Ascending aorta (tissue), 2 donors: ENCODE data around the gene VWC2. TPM values are rescaled to one million over a fixed set of nuclear protein-coding genes. Genes with fewer than 3 reads are reported as not detected.

Experiments
- DNase-seq, 2 donors: peaks; one replicate each; pipeline ENCODE4 v3.0.0-alpha.2; 2019; ENCODE audit warnings: low spot score in 2 of 2
- H3K27ac ChIP-seq, 2 donors: fragments of 200-600 bp; sonication (generic); one replicate each; pipeline ENCODE4 v1.5.1; 2016 to 2017; ENCODE audit warnings: mild to moderate bottlenecking in 1 of 2
- H3K27me3 ChIP-seq: fragments of 200-600 bp; sonication (generic); one replicate; pipeline ENCODE4 v1.5.1; 2017
- H3K36me3 ChIP-seq, 2 donors: fragments of 200-600 bp; sonication (generic); one replicate each; pipeline ENCODE4 v1.5.1; 2016
- H3K4me1 ChIP-seq, 2 donors: fragments of 200-600 bp; sonication (generic); one replicate each; pipeline ENCODE4 v1.5.1; 2016 to 2017; ENCODE audit warnings: mild to moderate bottlenecking in 1 of 2
- H3K4me3 ChIP-seq, 2 donors: fragments of 200-600 bp; sonication (generic); one replicate each; pipeline ENCODE4 v1.5.1; 2016 to 2017; ENCODE audit warnings: mild to moderate bottlenecking in 1 of 2
- H3K9me3 ChIP-seq, 2 donors: fragments of 200-600 bp; sonication (generic); one replicate each; pipeline ENCODE4 v1.5.1; 2016
- CTCF ChIP-seq, 3 experiments: fragments of 200-600 bp in 2 of 3; fragments of 450-650 bp in 1 of 3; sonication (generic) in 2 of 3; IDR thresholded peaks; one replicate each; pipeline ENCODE4 v1.5.1; 2016 to 2019; ENCODE audit warnings: antibody characterized with exemption in 3 of 3, mild to moderate bottlenecking in 1 of 3, moderate library complexity in 1 of 3
- intact Hi-C: fragments of 100-400 bp; cut with DNase I; formaldehyde crosslinking; loops from one replicate; pipeline ENCODE4 v1.15.1; 2023
- total RNA-seq: library from RNA; depleted of rRNA; stranded (reverse); fragments of >200 nt; gene quantifications from one replicate; pipeline ENCODE4 v1.1.0, GENCODE V29; 2016

VWC2 gene
- total RNA-seq, 1 donor from 2014 or later: not detected

GRCh38 chr7:49812534-49812933 lies 39.1 kb downstream of the VWC2 start:
- Histone ChIP-seq H3K27ac (no peak overlapping the region), H3K4me1 (no peaks in the 10 kb centered on the region), H3K9me3 (no peaks in the 10 kb centered on the region), H3K4me3 (no peak overlapping the region), H3K36me3 (no peaks in the 10 kb centered on the region), H3K27me3 (no peaks in the 10 kb centered on the region)
- TF ChIP-seq CTCF (IDR thresholded peaks at IDR 0.05): no peak
- intact Hi-C loops: no loop called here
- no peak for DNase-seq

- intact Hi-C loops: no loop called here
- TF ChIP-seq CTCF (IDR thresholded peaks at IDR 0.05): no peak
Measured at GRCh38 chr7:49817279-49817678, 43.8 kb downstream of the VWC2 start.

GRCh38 chr7:49821181-49821580 lies 47.7 kb downstream of the VWC2 start:
- no peak for DNase-seq
- no peaks in the 10 kb centered on the region for H3K9me3 ChIP-seq
- no peaks in the 10 kb centered on the region for H3K36me3 ChIP-seq
- H3K4me1 ChIP-seq: no peaks in the 10 kb centered on the region
- no peak overlapping the region for H3K4me3 ChIP-seq
- H3K27ac ChIP-seq: no peak overlapping the region
- no peaks in the 10 kb centered on the region for H3K27me3 ChIP-seq
- no peak for TF ChIP-seq CTCF (IDR thresholded peaks at IDR 0.05)
- intact Hi-C loops: no loop called here

More at GRCh38 chr7:49817279-49817678, 43.8 kb downstream of the VWC2 start:
- Histone ChIP-seq H3K27ac (no peak overlapping the region), H3K4me1 (no peaks in the 10 kb centered on the region), H3K9me3 (no peaks in the 10 kb centered on the region), H3K36me3 (no peaks in the 10 kb centered on the region), H3K27me3 (no peaks in the 10 kb centered on the region), H3K4me3 (no peak overlapping the region)
- no peak for DNase-seq

- H3K27ac ChIP-seq: no peak overlapping the region
- no peaks in the 10 kb centered on the region for H3K4me1 ChIP-seq
- H3K9me3 ChIP-seq: no peaks in the 10 kb centered on the region
- intact Hi-C loops: no loop called here
- H3K4me3 ChIP-seq: no peak overlapping the region
- DNase-seq: no peak
- no peak for TF ChIP-seq CTCF (IDR thresholded peaks at IDR 0.05)
- H3K27me3 ChIP-seq: no peaks in the 10 kb centered on the region
- no peaks in the 10 kb centered on the region for H3K36me3 ChIP-seq
Measured at GRCh38 chr7:49822856-49823255, 49.4 kb downstream of the VWC2 start.

DNA sequence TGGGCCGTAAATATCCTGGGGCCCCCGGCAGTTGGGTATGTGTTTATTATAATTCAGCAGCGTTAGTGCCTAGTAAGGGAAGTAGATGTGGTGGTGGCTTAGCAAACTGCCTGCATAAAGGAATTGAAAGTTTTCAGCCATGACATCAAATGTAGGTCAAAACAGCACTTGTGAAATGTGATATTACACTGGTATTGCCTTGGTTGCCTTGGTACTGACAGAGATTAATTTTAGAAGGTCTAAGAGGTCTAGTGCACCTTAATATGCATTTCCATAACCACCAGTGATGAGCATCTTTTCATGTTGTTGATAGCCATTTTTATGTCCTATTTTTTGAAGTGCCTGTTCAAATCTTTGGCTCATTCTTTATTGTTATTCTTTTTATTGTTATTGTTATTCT lies 50.1 kb downstream of the VWC2 start:
- no peak for DNase-seq
- H3K27me3 ChIP-seq: no peaks in the 10 kb centered on the region
- no peak for TF ChIP-seq CTCF (IDR thresholded peaks at IDR 0.05)
- no peak overlapping the region for H3K27ac ChIP-seq
- H3K9me3 ChIP-seq: no peaks in the 10 kb centered on the region
- no peak overlapping the region for H3K4me3 ChIP-seq
- no peaks in the 10 kb centered on the region for H3K4me1 ChIP-seq
- intact Hi-C loops: no loop called here
- H3K36me3 ChIP-seq: no peaks in the 10 kb centered on the region
